ENCODE measurements around the gene HMCN2.

HMCN2 gene

GRCh38 chr9:130244548-130245165 lies 20.9 kb upstream of the HMCN2 start:
- Histone ChIP-seq H2AFZ (ENCODE audit: low read length) (no peak overlapping the region), H3K79me2 (ENCODE audit: low read length) (no peaks in the 10 kb centered on the region), H4K20me1 (ENCODE audit: insufficient read depth, low read length) (no peaks in the 10 kb centered on the region), H3K4me3 (ENCODE audit: low read length) (no peak overlapping the region), H3K4me1 (ENCODE audit: low read length) (peaks cover 6% of the 10 kb centered on the region; the same call in 1 of the 2 replicates), H3K27me3 (replicated peaks; ENCODE audit: insufficient read depth, low read length) (peaks cover 66% of the 10 kb centered on the region), H3K9me3 (replicated peaks; ENCODE audit: insufficient read depth, low read length) (no peaks in the 10 kb centered on the region), H3K36me3 (replicated peaks; ENCODE audit: insufficient read depth, low read length) (no peaks in the 10 kb centered on the region), H3K9me2 (replicated peaks; ENCODE audit: insufficient read depth, low read length) (no peaks in the 10 kb centered on the region), H3F3A (ENCODE audit: insufficient read depth, low read length) (0 out of 2 replicates have a peak, but pooled peaks cover 2% of the 10 kb centered on the region), H3K27ac (ENCODE audit: low read length) (no peak overlapping the region), H3K4me2 (ENCODE audit: low read depth, low read length) (no peak overlapping the region), H3K9ac (ENCODE audit: low read length) (no peak overlapping the region)
- no peak for TF ChIP-seq EZH2 (optimal IDR thresholded peaks at IDR 0.05; ENCODE audit: low read depth, low read length)
- no peak for TF ChIP-seq CTCF (IDR thresholded peaks at IDR 0.05; ENCODE audit: low read length)
- no peak for DNase-seq

GRCh38 chr9:130245474-130245873 lies 20.1 kb upstream of the HMCN2 start:
- no peak for DNase-seq
- H3K4me3 ChIP-seq (ENCODE audit: low read length) = no peak overlapping the region
- peaks cover 3% of the 10 kb centered on the region; the same call in 1 of the 2 replicates for H3K4me1 ChIP-seq (ENCODE audit: low read length)
- TF ChIP-seq CTCF (IDR thresholded peaks at IDR 0.05; ENCODE audit: low read length) (no peak), EZH2phosphoT487 (IDR thresholded peaks at IDR 0.05; ENCODE audit: low read length) (no peak), EZH2 (optimal IDR thresholded peaks at IDR 0.05; ENCODE audit: low read depth, low read length) (no peak)
- no peak overlapping the region for H2AFZ ChIP-seq (ENCODE audit: low read length)
- H3K27ac ChIP-seq (ENCODE audit: low read length) = no peak overlapping the region
- H4K20me1 ChIP-seq (ENCODE audit: insufficient read depth, low read length) = no peaks in the 10 kb centered on the region
- H3K9ac ChIP-seq (ENCODE audit: low read length) = no peak overlapping the region
- H3K9me2 ChIP-seq (replicated peaks; ENCODE audit: insufficient read depth, low read length) = no peaks in the 10 kb centered on the region
- H3K27me3 ChIP-seq (replicated peaks; ENCODE audit: insufficient read depth, low read length) = peaks cover 67% of the 10 kb centered on the region
- no peak overlapping the region for H3K4me2 ChIP-seq (ENCODE audit: low read depth, low read length)
- no peaks in the 10 kb centered on the region for H3F3A ChIP-seq (ENCODE audit: insufficient read depth, low read length)
- H3K36me3 ChIP-seq (replicated peaks; ENCODE audit: insufficient read depth, low read length) = no peaks in the 10 kb centered on the region
- H3K79me2 ChIP-seq (ENCODE audit: low read length) = no peaks in the 10 kb centered on the region
- H3K9me3 ChIP-seq (replicated peaks; ENCODE audit: insufficient read depth, low read length) = no peaks in the 10 kb centered on the region

- TF ChIP-seq CTCF (IDR thresholded peaks at IDR 0.05; ENCODE audit: low read length) (no peak), EZH2 (optimal IDR thresholded peaks at IDR 0.05; ENCODE audit: low read depth, low read length) (no peak), EZH2phosphoT487 (IDR thresholded peaks at IDR 0.05; ENCODE audit: low read length) (no peak)
- DNase-seq = no peak
- Histone ChIP-seq H3K9me2 (replicated peaks; ENCODE audit: insufficient read depth, low read length) (no peaks in the 10 kb centered on the region), H3K4me1 (ENCODE audit: low read length) (no peaks in the 10 kb centered on the region), H3K27me3 (replicated peaks; ENCODE audit: insufficient read depth, low read length) (peaks cover 73% of the 10 kb centered on the region), H2AFZ (ENCODE audit: low read length) (no peak overlapping the region), H3K27ac (ENCODE audit: low read length) (no peak overlapping the region), H3F3A (ENCODE audit: insufficient read depth, low read length) (no peaks in the 10 kb centered on the region), H4K20me1 (ENCODE audit: insufficient read depth, low read length) (no peaks in the 10 kb centered on the region), H3K4me2 (ENCODE audit: low read depth, low read length) (no peak overlapping the region), H3K9me3 (replicated peaks; ENCODE audit: insufficient read depth, low read length) (no peaks in the 10 kb centered on the region), H3K79me2 (ENCODE audit: low read length) (no peaks in the 10 kb centered on the region), H3K4me3 (ENCODE audit: low read length) (no peak overlapping the region), H3K9ac (ENCODE audit: low read length) (no peak overlapping the region), H3K36me3 (replicated peaks; ENCODE audit: insufficient read depth, low read length) (no peaks in the 10 kb centered on the region)
These were observed 19.4 kb upstream of the HMCN2 start for GRCh38 chr9:130246126-130246525.
